Esophagus muscularis mucosa (tissue), 4 donors: ENCODE data around the gene IDH3G. TPM values are rescaled to one million over a fixed set of nuclear protein-coding genes. Genes with fewer than 3 reads are reported as not detected.

Experiments
- DNase-seq: peaks from one replicate; pipeline ENCODE4 v3.0.0-alpha.2; 2017; ENCODE audit errors: extremely low spot score
- H3K27ac ChIP-seq, 4 donors: fragments of 200-600 bp; sonication (generic); replicated peaks in 1 of 4; 1 replicate in 3 of 4; 2 replicates in 1 of 4; pipeline ENCODE4 v1.5.1; 2016 to 2019; ENCODE audit warnings: mild to moderate bottlenecking in 1 of 4
- H3K27me3 ChIP-seq, 4 donors: fragments of 200-600 bp; sonication (generic); one replicate each; pipeline versions ENCODE4 v1.5.1 to v1.6.0; 2016 to 2019
- H3K36me3 ChIP-seq, 4 donors: fragments of 200-600 bp; sonication (generic); one replicate each; pipeline ENCODE4 v1.5.1; 2016 to 2019
- H3K4me1 ChIP-seq, 4 donors: fragments of 200-600 bp; sonication (generic); one replicate each; pipeline ENCODE4 v1.5.1; 2016 to 2019
- H3K4me3 ChIP-seq, 4 donors: fragments of 200-600 bp; sonication (generic); 1 replicate in 2 of 4; 2 replicates in 2 of 4; pipeline ENCODE4 v1.5.1; 2016 to 2019; ENCODE audit warnings: mild to moderate bottlenecking in 4 of 4, moderate library complexity in 1 of 4
- H3K9me3 ChIP-seq, 4 donors: fragments of 200-600 bp; sonication (generic); 1 replicate in 3 of 4; 2 replicates in 1 of 4; pipeline ENCODE4 v1.5.1; 2016 to 2019
- EP300 ChIP-seq: sonication (generic); formaldehyde crosslinking; IDR thresholded peaks from one replicate; pipeline ENCODE4 v1.6.1; 2017; ENCODE audit warnings: antibody characterized with exemption
- POLR2A ChIP-seq: fragments of 450-650 bp; IDR thresholded peaks from one replicate; pipeline ENCODE4 v1.6.1; 2017; ENCODE audit warnings: antibody characterized with exemption, moderate library complexity, mild to moderate bottlenecking, low read depth
- POLR2AphosphoS5 ChIP-seq, 2 donors: sonication (generic); formaldehyde crosslinking; IDR thresholded peaks; one replicate each; pipeline ENCODE4 v1.6.1; 2017; ENCODE audit warnings: antibody characterized with exemption in 2 of 2
- WGBS: methylation state at CpG from one replicate; pipeline ENCODE4 v1.1.5; 2018; 5-methylcytosine and 5-hydroxymethylcytosine counted together
- intact Hi-C: fragments of 100-400 bp; cut with DNase I; formaldehyde crosslinking; loops from one replicate; pipeline ENCODE4 v1.15.1; 2023
- total RNA-seq, 4 donors: library from RNA; depleted of rRNA; stranded (reverse); fragments of >200 nt; gene quantifications; one replicate each; pipeline versions ENCODE4 v1.1.0 to v1.2.1, GENCODE V29; 2016
- TF ChIP-seq, protein P1 (sequence below), 3 experiments: fragments of 200-600 bp in 2 of 3; fragments of 450-650 bp in 1 of 3; sonication (generic) in 2 of 3; IDR thresholded peaks; one replicate each; pipeline ENCODE4 v1.5.1; 2017 to 2019; ENCODE audit warnings: antibody characterized with exemption in 3 of 3, mild to moderate bottlenecking in 2 of 3, moderate library complexity in 1 of 3

Gene IDH3G
- total RNA-seq, 4 donors from 2014 or later: 52.3 to 76.3 (median 70.3) TPM

- Histone ChIP-seq H3K4me3 (no peak overlapping the region), H3K27me3 (no peaks in the 10 kb centered on the region), H3K9me3 (no peaks in the 10 kb centered on the region), H3K4me1 (peaks cover 1 to 8% (median 5%) of the 10 kb centered on the region in 4 donors), H3K36me3 (peaks cover 0 to 67% (median 27%) of the 10 kb centered on the region in 4 donors), H3K27ac (no peak overlapping the region)
- 91% methylated on average over 17 of the region's 42 CpGs for WGBS
- intact Hi-C loops: no loop called here
- DNase-seq: no peak
- TF ChIP-seq POLR2AphosphoS5 (IDR thresholded peaks at IDR 0.05): no peak
These were observed 18.7 kb downstream of the IDH3G start for GRCh38 chrX:153775293-153776119.

DNA sequence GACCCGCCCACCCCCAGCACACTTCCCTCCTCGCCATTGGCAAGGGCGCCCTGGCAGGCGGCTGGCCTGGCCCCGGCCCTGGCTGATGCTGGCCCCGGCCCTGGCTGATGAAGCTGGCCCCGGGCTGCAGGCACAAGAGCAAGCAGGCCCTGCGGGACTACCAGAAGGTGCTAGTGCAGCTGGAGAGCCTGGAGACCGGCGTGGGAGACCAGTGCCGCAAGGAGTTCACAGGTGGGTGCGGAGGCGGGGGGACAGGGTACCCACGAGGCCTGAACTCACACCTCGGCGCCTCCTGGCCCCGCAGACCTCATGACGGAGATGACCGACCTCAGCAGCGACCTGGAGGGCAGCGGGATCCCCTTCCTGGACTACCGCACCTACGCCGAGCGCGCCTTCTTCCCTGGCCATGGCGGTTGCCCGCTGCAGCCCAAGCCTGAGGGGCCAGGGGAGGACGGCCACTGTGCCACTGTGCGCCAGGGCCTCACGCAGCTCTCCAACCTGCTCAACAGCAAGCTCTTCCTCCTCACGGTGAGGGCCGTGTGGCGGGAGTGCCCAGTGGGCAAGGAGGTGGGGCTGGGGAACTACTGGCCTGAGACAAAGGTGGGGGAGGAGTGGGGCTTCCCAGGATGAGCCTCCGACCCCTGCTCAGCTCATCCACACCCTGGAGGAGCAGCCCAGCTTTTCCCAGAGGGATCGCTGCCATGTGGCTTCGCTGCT is 19.4 kb downstream of the IDH3G start:
- Histone ChIP-seq H3K9me3 (no peaks in the 10 kb centered on the region), H3K4me1 (peaks cover 0 to under 1% (median 0%) of the 10 kb centered on the region in 4 donors), H3K36me3 (peaks cover 0 to 72% (median 31%) of the 10 kb centered on the region in 4 donors), H3K27ac (no peak overlapping the region), H3K4me3 (no peak overlapping the region), H3K27me3 (no peaks in the 10 kb centered on the region)
- intact Hi-C loops: no loop called here
- DNase-seq: no peak
- WGBS: 93% methylated on average over 22 of the region's 37 CpGs
- TF ChIP-seq, protein P1, sequence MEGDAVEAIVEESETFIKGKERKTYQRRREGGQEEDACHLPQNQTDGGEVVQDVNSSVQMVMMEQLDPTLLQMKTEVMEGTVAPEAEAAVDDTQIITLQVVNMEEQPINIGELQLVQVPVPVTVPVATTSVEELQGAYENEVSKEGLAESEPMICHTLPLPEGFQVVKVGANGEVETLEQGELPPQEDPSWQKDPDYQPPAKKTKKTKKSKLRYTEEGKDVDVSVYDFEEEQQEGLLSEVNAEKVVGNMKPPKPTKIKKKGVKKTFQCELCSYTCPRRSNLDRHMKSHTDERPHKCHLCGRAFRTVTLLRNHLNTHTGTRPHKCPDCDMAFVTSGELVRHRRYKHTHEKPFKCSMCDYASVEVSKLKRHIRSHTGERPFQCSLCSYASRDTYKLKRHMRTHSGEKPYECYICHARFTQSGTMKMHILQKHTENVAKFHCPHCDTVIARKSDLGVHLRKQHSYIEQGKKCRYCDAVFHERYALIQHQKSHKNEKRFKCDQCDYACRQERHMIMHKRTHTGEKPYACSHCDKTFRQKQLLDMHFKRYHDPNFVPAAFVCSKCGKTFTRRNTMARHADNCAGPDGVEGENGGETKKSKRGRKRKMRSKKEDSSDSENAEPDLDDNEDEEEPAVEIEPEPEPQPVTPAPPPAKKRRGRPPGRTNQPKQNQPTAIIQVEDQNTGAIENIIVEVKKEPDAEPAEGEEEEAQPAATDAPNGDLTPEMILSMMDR (IDR thresholded peaks at IDR 0.05): no peak
- no peak for TF ChIP-seq POLR2A
- TF ChIP-seq POLR2AphosphoS5 (IDR thresholded peaks at IDR 0.05): no peak
- TF ChIP-seq EP300: no peak

DNA sequence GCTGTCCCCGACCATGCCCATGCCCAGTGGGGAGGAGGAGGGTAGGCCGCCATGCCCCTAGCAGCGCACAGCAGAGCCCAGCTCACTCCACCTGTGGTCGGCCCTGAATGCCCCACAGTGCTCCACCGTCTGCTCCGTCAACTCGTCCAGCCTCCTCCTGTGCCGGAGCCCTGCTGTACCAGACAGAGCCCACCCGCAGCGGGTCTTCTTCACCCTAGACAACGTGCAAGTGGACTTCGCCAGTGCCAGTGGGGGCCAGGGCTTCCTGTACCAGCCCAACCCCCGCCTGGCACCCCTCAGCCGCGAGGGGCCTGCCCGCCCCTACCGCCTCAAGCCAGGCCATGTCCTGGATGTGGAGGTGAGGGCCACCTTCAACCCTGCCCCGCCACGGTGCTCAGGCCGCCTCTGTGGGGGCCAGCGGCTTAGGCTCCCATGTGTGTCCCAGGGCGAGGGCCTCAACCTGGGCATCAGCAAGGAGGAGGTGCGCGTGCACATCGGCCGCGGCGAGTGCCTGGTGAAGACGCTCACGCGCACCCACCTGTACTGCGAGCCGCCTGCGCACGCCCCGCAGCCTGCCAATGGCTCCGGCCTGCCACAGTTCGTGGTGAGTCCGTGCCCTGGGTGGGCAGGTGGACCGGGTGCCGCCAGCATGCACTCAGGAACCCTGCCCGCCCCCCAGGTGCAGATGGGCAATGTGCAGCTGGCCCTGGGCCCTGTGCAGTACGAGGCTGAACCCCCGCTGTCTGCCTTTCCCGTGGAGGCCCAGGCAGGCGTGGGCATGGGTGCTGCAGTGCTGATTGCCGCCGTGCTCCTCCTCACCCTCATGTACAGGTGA is 20.2 kb downstream of the IDH3G start:
- Histone ChIP-seq H3K36me3 (peaks cover 0 to 74% (median 33%) of the 10 kb centered on the region in 4 donors), H3K4me1 (no peaks in the 10 kb centered on the region), H3K27me3 (no peaks in the 10 kb centered on the region), H3K9me3 (no peaks in the 10 kb centered on the region), H3K27ac (no peak overlapping the region), H3K4me3 (no peak overlapping the region)
- WGBS: 92% methylated on average over 37 of the region's 48 CpGs
- intact Hi-C loops: no loop called here
- TF ChIP-seq EP300 (no peak), POLR2AphosphoS5 (IDR thresholded peaks at IDR 0.05) (no peak), POLR2A (no peak)
- TF ChIP-seq, protein P1 (IDR thresholded peaks at IDR 0.05): no peak
- DNase-seq: no peak

GRCh38 chrX:153773218-153773611 is 21.0 kb downstream of the IDH3G start:
- Histone ChIP-seq H3K27ac (no peak overlapping the region), H3K27me3 (no peaks in the 10 kb centered on the region), H3K9me3 (no peaks in the 10 kb centered on the region), H3K4me3 (no peak overlapping the region), H3K4me1 (peaks cover 0 to 4% (median 0%) of the 10 kb centered on the region in 4 donors), H3K36me3 (peaks cover 0 to 74% (median 33%) of the 10 kb centered on the region in 4 donors)
- intact Hi-C loops: no loop called here
- DNase-seq: no peak
- WGBS: 93% methylated on average over 18 of the region's 23 CpGs
- TF ChIP-seq POLR2AphosphoS5 (IDR thresholded peaks at IDR 0.05): no peak
- no peak for TF ChIP-seq POLR2A
- TF ChIP-seq EP300: no peak
- TF ChIP-seq, protein P1 (IDR thresholded peaks at IDR 0.05): no peak
